ENCODE measurements around the gene TRDMT1.

GRCh38 chr10:17109475-17110207, 91.8 kb downstream of the TRDMT1 start:
- no peak for TF ChIP-seq CTCF (IDR thresholded peaks at IDR 0.05; ENCODE audit: insufficient read depth, low read depth, low read length)
- no peak for TF ChIP-seq EZH2 (IDR thresholded peaks at IDR 0.05; ENCODE audit: insufficient read depth, low read length)
